ENCODE data around the gene SNX21. TPM values are rescaled to one million over a fixed set of nuclear protein-coding genes. Genes with fewer than 3 reads are reported as not detected.

Gene SNX21
- total RNA-seq, 1 donor from 2014 or later: 6.8 TPM

DNA sequence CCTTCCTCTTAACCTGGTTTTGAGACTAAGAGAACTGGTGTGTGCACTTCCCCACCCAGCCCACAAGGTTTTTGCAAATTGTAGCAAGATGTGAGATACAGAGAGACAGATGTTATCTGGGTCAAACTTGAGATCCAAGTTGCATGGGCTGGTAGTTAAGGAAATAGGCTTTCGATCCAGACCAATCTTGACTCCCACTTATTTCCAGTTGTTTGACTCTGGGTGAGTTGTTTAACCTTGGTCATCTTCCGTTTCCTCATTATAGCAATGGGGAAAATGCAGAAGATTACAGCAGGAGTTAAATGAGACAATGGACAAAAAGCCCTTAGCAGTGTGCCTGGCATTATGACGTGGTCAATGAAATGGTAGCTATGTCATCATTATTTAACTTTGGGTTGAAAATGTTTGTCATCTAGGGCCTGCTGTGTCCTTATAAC, 1.7 kb downstream of the SNX21 start:
- DNase-seq (ENCODE audit: low read depth) (no peak), FAIRE-seq (no peak)
- Histone ChIP-seq H3K27me3 (ENCODE audit: control insufficient read depth, insufficient read depth, low read length) (no peaks in the 10 kb centered on the region), H3K4me3 (ENCODE audit: low read depth, low read length) (no peak overlapping the region), H3K36me3 (ENCODE audit: control insufficient read depth, insufficient read depth, low read length) (no peaks in the 10 kb centered on the region)
- TF ChIP-seq, protein P1, sequence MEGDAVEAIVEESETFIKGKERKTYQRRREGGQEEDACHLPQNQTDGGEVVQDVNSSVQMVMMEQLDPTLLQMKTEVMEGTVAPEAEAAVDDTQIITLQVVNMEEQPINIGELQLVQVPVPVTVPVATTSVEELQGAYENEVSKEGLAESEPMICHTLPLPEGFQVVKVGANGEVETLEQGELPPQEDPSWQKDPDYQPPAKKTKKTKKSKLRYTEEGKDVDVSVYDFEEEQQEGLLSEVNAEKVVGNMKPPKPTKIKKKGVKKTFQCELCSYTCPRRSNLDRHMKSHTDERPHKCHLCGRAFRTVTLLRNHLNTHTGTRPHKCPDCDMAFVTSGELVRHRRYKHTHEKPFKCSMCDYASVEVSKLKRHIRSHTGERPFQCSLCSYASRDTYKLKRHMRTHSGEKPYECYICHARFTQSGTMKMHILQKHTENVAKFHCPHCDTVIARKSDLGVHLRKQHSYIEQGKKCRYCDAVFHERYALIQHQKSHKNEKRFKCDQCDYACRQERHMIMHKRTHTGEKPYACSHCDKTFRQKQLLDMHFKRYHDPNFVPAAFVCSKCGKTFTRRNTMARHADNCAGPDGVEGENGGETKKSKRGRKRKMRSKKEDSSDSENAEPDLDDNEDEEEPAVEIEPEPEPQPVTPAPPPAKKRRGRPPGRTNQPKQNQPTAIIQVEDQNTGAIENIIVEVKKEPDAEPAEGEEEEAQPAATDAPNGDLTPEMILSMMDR (IDR thresholded peaks at IDR 0.05; ENCODE audit: insufficient read depth, low read length, severe bottlenecking): no peak

GRCh38 chr20:45835825-45836224, 2.2 kb downstream of the SNX21 start:
- FAIRE-seq (no peak), DNase-seq (ENCODE audit: low read depth) (peak; percentile 33)
- TF ChIP-seq, protein P1 (IDR thresholded peaks at IDR 0.05; ENCODE audit: insufficient read depth, low read length, severe bottlenecking): no peak
- Histone ChIP-seq H3K4me3 (ENCODE audit: low read depth, low read length) (no peak overlapping the region), H3K36me3 (ENCODE audit: control insufficient read depth, insufficient read depth, low read length) (no peaks in the 10 kb centered on the region), H3K27me3 (ENCODE audit: control insufficient read depth, insufficient read depth, low read length) (no peaks in the 10 kb centered on the region)

DNA sequence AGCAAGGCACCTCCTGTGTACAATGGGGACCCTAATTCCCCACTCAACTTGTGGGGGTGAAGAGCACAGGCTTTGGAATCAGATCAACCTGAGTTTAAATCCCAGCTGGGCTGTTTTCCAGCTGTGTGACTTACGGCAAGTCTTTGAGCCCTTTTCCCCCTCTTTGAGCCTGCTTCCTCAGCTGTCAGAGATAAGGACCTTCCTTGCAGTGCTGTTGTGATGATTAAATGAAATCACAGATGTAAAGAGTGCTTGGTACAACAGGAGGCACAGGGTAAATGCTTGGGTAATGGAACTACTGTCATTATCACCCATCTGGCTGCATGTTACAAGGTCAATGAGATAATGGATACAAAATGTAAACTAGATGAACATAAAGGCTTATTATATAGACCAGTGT, 3.2 kb downstream of the SNX21 start:
- FAIRE-seq: no peak
- TF ChIP-seq, protein P1 (IDR thresholded peaks at IDR 0.05; ENCODE audit: insufficient read depth, low read length, severe bottlenecking): no peak
- DNase-seq (ENCODE audit: low read depth): no peak
- Histone ChIP-seq H3K4me3 (ENCODE audit: low read depth, low read length) (no peak overlapping the region), H3K27me3 (ENCODE audit: control insufficient read depth, insufficient read depth, low read length) (no peaks in the 10 kb centered on the region), H3K36me3 (ENCODE audit: control insufficient read depth, insufficient read depth, low read length) (peaks cover 5% of the 10 kb centered on the region)

DNA sequence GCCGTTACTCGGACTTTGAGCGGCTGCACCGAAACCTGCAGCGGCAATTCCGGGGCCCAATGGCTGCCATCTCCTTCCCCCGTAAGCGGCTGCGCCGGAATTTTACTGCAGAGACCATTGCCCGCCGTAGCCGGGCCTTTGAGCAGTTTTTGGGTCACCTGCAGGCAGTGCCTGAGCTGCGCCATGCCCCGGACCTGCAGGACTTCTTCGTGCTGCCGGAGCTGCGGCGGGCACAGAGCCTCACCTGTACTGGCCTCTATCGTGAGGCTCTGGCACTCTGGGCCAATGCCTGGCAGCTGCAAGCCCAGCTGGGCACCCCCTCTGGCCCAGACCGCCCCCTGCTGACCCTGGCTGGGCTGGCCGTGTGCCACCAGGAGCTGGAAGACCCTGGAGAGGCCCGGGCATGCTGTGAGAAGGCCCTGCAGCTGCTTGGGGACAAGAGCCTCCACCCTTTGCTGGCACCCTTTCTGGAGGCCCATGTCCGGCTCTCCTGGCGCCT, 7.2 kb downstream of the SNX21 start:
- peaks cover 14% of the 10 kb centered on the region for H3K36me3 ChIP-seq (ENCODE audit: control insufficient read depth, insufficient read depth, low read length)
- TF ChIP-seq, protein P1 (IDR thresholded peaks at IDR 0.05; ENCODE audit: insufficient read depth, low read length, severe bottlenecking): no peak
- H3K27me3 ChIP-seq (ENCODE audit: control insufficient read depth, insufficient read depth, low read length): no peaks in the 10 kb centered on the region
- H3K4me3 ChIP-seq (ENCODE audit: low read depth, low read length): no peak overlapping the region
- DNase-seq (ENCODE audit: low read depth) (no peak), FAIRE-seq (no peak)

GRCh38 chr20:45841407-45842129, 8.0 kb downstream of the SNX21 start:
- Histone ChIP-seq H3K4me3 (ENCODE audit: low read depth, low read length) (no peak overlapping the region), H3K27me3 (ENCODE audit: control insufficient read depth, insufficient read depth, low read length) (no peaks in the 10 kb centered on the region), H3K36me3 (ENCODE audit: control insufficient read depth, insufficient read depth, low read length) (peaks cover 16% of the 10 kb centered on the region)
- FAIRE-seq (no peak), DNase-seq (ENCODE audit: low read depth) (no peak)
- TF ChIP-seq, protein P1 (IDR thresholded peaks at IDR 0.05; ENCODE audit: insufficient read depth, low read length, severe bottlenecking): no peak

Measured in bronchial epithelial cell (primary cell).